ENCODE measurements around the gene YWHAB. TPM values are rescaled to one million over a fixed set of nuclear protein-coding genes. Genes with fewer than 3 reads are reported as not detected.

Gene YWHAB
- total and polyA plus RNA-seq, 2 donors (not counting 1 experiment from before 2014, with no cell fraction given): 89.7 to 321 TPM

DNA sequence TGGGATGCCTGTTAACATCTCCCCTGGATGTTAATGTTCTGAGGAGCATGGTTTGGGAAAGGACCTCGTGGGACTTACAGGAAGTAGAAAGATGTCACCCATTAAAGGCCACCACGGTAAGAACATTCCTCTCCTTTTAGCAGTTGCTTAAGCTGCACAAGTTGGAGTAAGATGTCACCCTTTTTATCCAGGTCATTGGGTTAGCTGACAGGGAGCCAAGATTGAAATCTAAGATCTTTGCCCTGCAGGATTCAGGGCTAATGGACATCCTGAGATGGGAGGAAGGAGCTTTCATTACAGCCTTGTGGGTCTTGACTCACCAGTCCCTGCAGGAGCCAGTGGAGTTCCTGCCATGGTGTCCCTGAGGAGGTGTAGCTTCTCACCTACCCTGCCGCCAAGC lies 46.4 kb downstream of the YWHAB start:
- H3K27ac ChIP-seq (ENCODE audit: insufficient read depth, low read length): no peak overlapping the region
- H4K20me1 ChIP-seq (ENCODE audit: control insufficient read depth, extremely low read depth, insufficient read depth, low read length): no peaks in the 10 kb centered on the region
- H3K9ac ChIP-seq (ENCODE audit: insufficient read depth, low read length): no peak overlapping the region
- H2AFZ ChIP-seq (ENCODE audit: low read length): no peak overlapping the region
- DNase-seq (ENCODE audit: low read depth in 2 of 2): no peak
- H3K4me1 ChIP-seq (ENCODE audit: control insufficient read depth, extremely low read depth, insufficient read depth, low read length): no peaks in the 10 kb centered on the region
- H3K36me3 ChIP-seq (ENCODE audit: control insufficient read depth, insufficient read depth, low read length): peaks cover 7% of the 10 kb centered on the region
- H3K79me2 ChIP-seq (ENCODE audit: control insufficient read depth, insufficient read depth, low read length): no peaks in the 10 kb centered on the region
- H3K9me3 ChIP-seq (ENCODE audit: control insufficient read depth, insufficient read depth, low read depth, low read length): no peaks in the 10 kb centered on the region
- no peak for TF ChIP-seq EZH2 (IDR thresholded peaks at IDR 0.05; ENCODE audit: low read length, missing control alignments)
- no peak for TF ChIP-seq CTCF (conservative IDR thresholded peaks at IDR 0.05 in 1 of 2, IDR thresholded peaks at IDR 0.05 in 1 of 2; ENCODE audit: low read depth in 1 of 2, low read length in 2 of 2)
- no peak overlapping the region for H3K4me2 ChIP-seq (ENCODE audit: extremely low read depth, insufficient read depth, low read length)
- no peak overlapping the region for H3K4me3 ChIP-seq (replicated peaks in 1 of 4; ENCODE audit: control extremely low read depth in 1 of 4, insufficient read depth in 1 of 4, low read depth in 3 of 4, low read length in 4 of 4)
- H3K27me3 ChIP-seq (ENCODE audit: control insufficient read depth, insufficient read depth, low read length): no peaks in the 10 kb centered on the region

- no peak for DNase-seq (ENCODE audit: low read depth in 2 of 2)
- Histone ChIP-seq H3K4me1 (ENCODE audit: control insufficient read depth, extremely low read depth, insufficient read depth, low read length) (no peaks in the 10 kb centered on the region), H4K20me1 (ENCODE audit: control insufficient read depth, extremely low read depth, insufficient read depth, low read length) (no peaks in the 10 kb centered on the region), H3K4me3 (replicated peaks in 1 of 4; ENCODE audit: control extremely low read depth in 1 of 4, insufficient read depth in 1 of 4, low read depth in 3 of 4, low read length in 4 of 4) (no peak overlapping the region), H3K4me2 (ENCODE audit: extremely low read depth, insufficient read depth, low read length) (no peak overlapping the region), H3K27me3 (ENCODE audit: control insufficient read depth, insufficient read depth, low read length) (no peaks in the 10 kb centered on the region), H3K79me2 (ENCODE audit: control insufficient read depth, insufficient read depth, low read length) (no peaks in the 10 kb centered on the region), H3K9ac (ENCODE audit: insufficient read depth, low read length) (no peak overlapping the region), H3K36me3 (ENCODE audit: control insufficient read depth, insufficient read depth, low read length) (peaks cover 7% of the 10 kb centered on the region), H3K9me3 (ENCODE audit: control insufficient read depth, insufficient read depth, low read depth, low read length) (no peaks in the 10 kb centered on the region), H3K27ac (ENCODE audit: insufficient read depth, low read length) (no peak overlapping the region), H2AFZ (ENCODE audit: low read length) (no peak overlapping the region)
- TF ChIP-seq CTCF (conservative IDR thresholded peaks at IDR 0.05 in 1 of 2, IDR thresholded peaks at IDR 0.05 in 1 of 2; ENCODE audit: low read depth in 1 of 2, low read length in 2 of 2) (no peak), EZH2 (IDR thresholded peaks at IDR 0.05; ENCODE audit: low read length, missing control alignments) (no peak)
These were observed 47.4 kb downstream of the YWHAB start for GRCh38 chr20:44932916-44933315.

GRCh38 chr20:44936510-44936909 lies 51.0 kb downstream of the YWHAB start:
- DNase-seq (ENCODE audit: low read depth in 2 of 2): no peak
- Histone ChIP-seq H3K4me1 (ENCODE audit: control insufficient read depth, extremely low read depth, insufficient read depth, low read length) (no peaks in the 10 kb centered on the region), H3K79me2 (ENCODE audit: control insufficient read depth, insufficient read depth, low read length) (no peaks in the 10 kb centered on the region), H4K20me1 (ENCODE audit: control insufficient read depth, extremely low read depth, insufficient read depth, low read length) (no peaks in the 10 kb centered on the region), H3K36me3 (ENCODE audit: control insufficient read depth, insufficient read depth, low read length) (peaks cover 9% of the 10 kb centered on the region), H3K9me3 (ENCODE audit: control insufficient read depth, insufficient read depth, low read depth, low read length) (no peaks in the 10 kb centered on the region), H3K27ac (ENCODE audit: insufficient read depth, low read length) (no peak overlapping the region), H3K27me3 (ENCODE audit: control insufficient read depth, insufficient read depth, low read length) (no peaks in the 10 kb centered on the region), H3K4me3 (replicated peaks in 1 of 4; ENCODE audit: control extremely low read depth in 1 of 4, insufficient read depth in 1 of 4, low read depth in 3 of 4, low read length in 4 of 4) (no peak overlapping the region), H3K9ac (ENCODE audit: insufficient read depth, low read length) (no peak overlapping the region), H2AFZ (ENCODE audit: low read length) (no peak overlapping the region), H3K4me2 (ENCODE audit: extremely low read depth, insufficient read depth, low read length) (no peak overlapping the region)
- TF ChIP-seq EZH2 (IDR thresholded peaks at IDR 0.05; ENCODE audit: low read length, missing control alignments) (no peak), CTCF (conservative IDR thresholded peaks at IDR 0.05 in 1 of 2, IDR thresholded peaks at IDR 0.05 in 1 of 2; ENCODE audit: low read depth in 1 of 2, low read length in 2 of 2) (no peak)

Measured in fibroblast of lung (primary cell).